K562 (cell line): ENCODE measurements around the gene PIANP. TPM values are rescaled to one million over a fixed set of nuclear protein-coding genes. Genes with fewer than 3 reads are reported as not detected.

Experiments
- C11orf30 ChIP-seq: fragments of 450-650 bp; IDR thresholded peaks from 2 replicates; pipeline ENCODE4 v1.6.1; 2016; ENCODE audit warnings: low read depth, mild to moderate bottlenecking
- CREBBP ChIP-seq: IDR thresholded peaks from one replicate; pipeline ENCODE4 v1.6.1; 2012; ENCODE audit warnings: low read depth, mild to moderate bottlenecking, control low read depth, inconsistent platforms, low read length
- DLX4 ChIP-seq: fragments of 250-450 bp; sonication (Bioruptor Pico); IDR thresholded peaks from 2 replicates; pipeline ENCODE4 v1.6.1; 2021; ENCODE audit warnings: mild to moderate bottlenecking
- E2F6 ChIP-seq, 2 experiments: IDR thresholded peaks; 2 replicates each; pipeline ENCODE4 v1.6.1; 2011; ENCODE audit warnings: borderline replicate concordance in 1 of 2, control low read depth in 1 of 2, low read depth in 1 of 2, low read length in 1 of 2, mild to moderate bottlenecking in 1 of 2, mixed read lengths in 1 of 2, moderate library complexity in 1 of 2; ENCODE audit not compliant: insufficient read depth in 1 of 2, insufficient read length in 1 of 2, poor library complexity in 1 of 2, severe bottlenecking in 1 of 2; ENCODE audit errors: extremely low read depth in 1 of 2
- HDAC2 ChIP-seq: fragments of 450-650 bp; IDR thresholded peaks from 2 replicates; pipeline ENCODE4 v1.6.1; 2016; ENCODE audit warnings: mild to moderate bottlenecking
- HEY1 ChIP-seq: fragments of 250-450 bp; sonication (Bioruptor Pico); IDR thresholded peaks from 2 replicates; pipeline ENCODE4 v1.5.0; 2020; ENCODE audit warnings: mild to moderate bottlenecking, moderate library complexity, borderline replicate concordance
- HNRNPL ChIP-seq: fragments of 200-400 bp; formaldehyde crosslinking; IDR thresholded peaks from 2 replicates; pipeline ENCODE4 v1.6.1; 2017; ENCODE audit warnings: low read depth, mild to moderate bottlenecking, low read length
- KAT7 ChIP-seq: sonication (generic); formaldehyde crosslinking; IDR thresholded peaks from 2 replicates; pipeline ENCODE4 v1.8.0; 2022; ENCODE audit warnings: missing genetic modification reagents, mild to moderate bottlenecking, borderline replicate concordance
- MCM7 ChIP-seq, 2 experiments: fragments of 450-650 bp; IDR thresholded peaks; 2 replicates each; pipeline ENCODE4 v1.6.1; 2016 to 2018
- MEF2A ChIP-seq: IDR thresholded peaks from 2 replicates; pipeline ENCODE4 v1.6.1; 2011; ENCODE audit warnings: low read depth, mild to moderate bottlenecking, low read length, moderate library complexity; ENCODE audit not compliant: control insufficient read depth
- MTA2 ChIP-seq: fragments of 450-650 bp; IDR thresholded peaks from 2 replicates; pipeline ENCODE4 v1.6.1; 2016; ENCODE audit warnings: low read depth
- NCOA6 ChIP-seq: fragments of 450-650 bp; IDR thresholded peaks from 2 replicates; pipeline ENCODE4 v1.6.1; 2017; ENCODE audit warnings: mild to moderate bottlenecking
- NEUROD1 ChIP-seq: fragments of 150-350 bp; IDR thresholded peaks from 2 replicates; pipeline ENCODE4 v1.6.1; 2014; ENCODE audit warnings: borderline replicate concordance, low read length, low read depth; ENCODE audit not compliant: partially characterized antibody
- REST ChIP-seq, 2 experiments: fragments of 450-650 bp; formaldehyde crosslinking in 1 of 2; IDR thresholded peaks; 2 replicates each; pipeline versions ENCODE4 v1.4.0 to v1.6.1; 2014 to 2020; ENCODE audit warnings: mild to moderate bottlenecking in 2 of 2, borderline replicate concordance in 1 of 2, low read depth in 1 of 2
- TOE1 ChIP-seq, 2 experiments: fragments of 450-650 bp in 1 of 2; sonication (generic) in 1 of 2; formaldehyde crosslinking in 1 of 2; IDR thresholded peaks; 2 replicates each; pipeline versions ENCODE4 v1.7.1 to v1.8.0; 2016 to 2022; ENCODE audit warnings: borderline replicate concordance in 2 of 2, mild to moderate bottlenecking in 2 of 2, antibody characterized with exemption in 1 of 2, inconsistent platforms in 1 of 2, low read depth in 1 of 2, missing genetic modification reagents in 1 of 2, moderate library complexity in 1 of 2
- ZNF124 ChIP-seq: sonication (generic); formaldehyde crosslinking; IDR thresholded peaks from 2 replicates; pipeline ENCODE4 v1.8.1; 2022; ENCODE audit warnings: missing genetic modification reagents
- ZNF239 ChIP-seq: fragments of 250-450 bp; sonication (Bioruptor Pico); IDR thresholded peaks from 2 replicates; pipeline ENCODE4 v1.4.0; 2020; ENCODE audit warnings: mild to moderate bottlenecking
- ZNF717 ChIP-seq: fragments of 250-450 bp; sonication (Bioruptor Pico); IDR thresholded peaks from 2 replicates; pipeline ENCODE4 v1.5.0; 2021
- polyA plus RNA-seq, 8 experiments: library from polyadenylated mRNA; depleted of rRNA in 4 of 8; stranded (reverse) in 5 of 8; unstranded in 3 of 8; fragments of >200 nt; fragmentation: Nextera tagmentation in 2 of 8; fragmentation: Illumina TruSeq in 1 of 8; extraction: Ambion mirVana in 2 of 8; extraction: Trizol in 1 of 8; gene quantifications; 2 replicates each; pipeline versions ENCODE4 v1.2.1 to v1.2.3, GENCODE V29; 2011 to 2014; ENCODE audit warnings: inconsistent platforms in 1 of 8, missing spikeins in 1 of 8
- total RNA-seq, 7 experiments: library from RNA; depleted of rRNA in 6 of 7; stranded (reverse); fragments of >200 nt in 6 of 7; fragmentation: Illumina TruSeq in 2 of 7; extraction: Trizol in 2 of 7; gene quantifications; 2 replicates each; pipeline versions ENCODE4 v1.2.1 to v1.2.3, GENCODE V29; 2011 to 2021; ENCODE audit warnings: low replicate concordance in 1 of 7

The PIANP gene
- total and polyA plus RNA-seq, 9 of the 15 experiments (the other 6 are each of a cell fraction or from before 2014, with no cell fraction given): 0.07 TPM; not detected in 8

GRCh38 chr12:6723607-6724408 is 23.2 kb upstream of the PIANP start, which contains the start of gene COPS7A (continued):
- TF ChIP-seq HEY1 (CRISPR knock-in tag) (no peak), HDAC2 (no peak; the same call in 1 of the 2 replicates), MCM7 (IDR thresholded peaks at IDR 0.05) (no peak), TOE1 (IDR thresholded peaks at IDR 0.05; ENCODE audit: borderline replicate concordance) (peak; percentile 98), TOE1 (CRISPR knock-in tag; IDR thresholded peaks at IDR 0.05; ENCODE audit: borderline replicate concordance, low read depth) (no peak), E2F6 (IDR thresholded peaks at IDR 0.05; ENCODE audit: borderline replicate concordance in 1 of 2, extremely low read depth in 1 of 2, insufficient read depth in 1 of 2, insufficient read length in 1 of 2, low read depth in 1 of 2, low read length in 1 of 2, poor library complexity in 1 of 2, severe bottlenecking in 1 of 2) (peak; percentile 93 to 97), MEF2A (no peak), DLX4 (CRISPR knock-in tag) (no peak), HNRNPL (no peak), ZNF717 (CRISPR knock-in tag) (no peak), ZNF239 (no peak), REST (IDR thresholded peaks at IDR 0.05; ENCODE audit: borderline replicate concordance) (peak; percentile 71), REST (CRISPR knock-in tag; IDR thresholded peaks at IDR 0.05; ENCODE audit: low read depth) (no peak), MTA2 (no peak), NCOA6 (0 out of 2 replicates have a peak, but pooled peaks have one; percentile 59), NEUROD1 (no peak), C11orf30 (peak; percentile 81), ZNF124 (no peak), CREBBP (no peak), KAT7 (peak; percentile 76; the same call in 1 of the 2 replicates)
